Measurements from ENCODE around the gene TGFBR1.
"Not testable (repeated sequence)": the region's sequence is repeated elsewhere in the genome, so short reads cannot be mapped to it uniquely, and the experiment has no call there.

TGFBR1 gene

DNA sequence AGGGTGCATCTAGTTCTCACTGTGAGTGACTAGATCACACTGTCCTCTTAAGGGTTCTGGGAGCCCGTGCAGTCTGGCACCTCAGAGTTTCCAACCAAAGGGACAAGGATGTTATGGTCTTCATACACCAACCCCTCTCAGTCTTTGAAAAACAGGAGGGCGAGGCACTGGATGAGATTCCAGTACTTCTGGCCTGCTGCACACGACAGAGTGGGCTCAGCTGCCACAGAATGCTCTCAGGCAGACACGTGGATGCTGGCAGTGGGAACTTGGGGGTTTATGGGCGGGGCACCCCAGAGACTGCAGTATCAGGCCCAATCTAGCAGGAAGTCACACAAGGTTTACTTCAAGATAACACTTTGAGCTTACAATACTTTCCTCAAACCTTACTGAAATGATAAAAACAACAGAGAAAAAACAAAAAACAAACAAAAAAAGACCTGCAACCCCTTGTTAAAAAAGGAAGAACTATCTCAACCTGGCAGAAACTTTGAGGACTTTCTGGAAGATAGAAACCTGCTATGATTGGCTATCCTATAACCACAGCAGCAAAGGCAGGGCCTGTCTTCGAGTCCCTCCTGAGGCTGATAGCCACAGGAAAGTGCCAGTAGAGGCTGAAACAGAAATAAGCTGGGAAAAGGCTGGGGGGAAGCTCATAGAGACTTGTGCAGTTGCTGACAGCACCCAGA is 28.3 kb upstream of the TGFBR1 start:
- DNase-seq, result peak; percentile 59

DNA sequence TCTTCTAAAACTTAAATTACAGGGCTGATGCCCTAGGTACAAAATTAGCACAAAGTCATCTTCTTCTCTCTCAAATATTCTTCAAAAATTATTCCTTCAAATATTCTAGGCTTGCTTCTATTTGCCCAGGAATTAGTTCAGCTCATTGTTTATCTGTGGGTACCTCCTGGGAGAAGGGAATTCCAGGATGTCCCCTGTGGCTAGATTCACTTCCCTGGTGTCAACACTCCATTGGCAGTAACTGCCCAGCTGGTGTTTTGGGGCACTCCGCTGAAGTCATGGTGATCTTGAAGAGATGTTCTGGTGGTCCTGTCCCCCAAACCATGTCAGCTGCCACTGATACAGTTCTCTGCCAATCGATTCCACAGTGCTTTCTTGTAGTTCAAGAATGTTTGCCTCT is 26.2 kb upstream of the TGFBR1 start:
- no peak for DNase-seq

GRCh38 chr9:99079542-99079941 is 25.4 kb upstream of the TGFBR1 start:
- no peak for DNase-seq

- no peak for DNase-seq
These were observed 21.9 kb upstream of the TGFBR1 start for GRCh38 chr9:99083051-99083450.

GRCh38 chr9:99085949-99086948 is 18.7 kb upstream of the TGFBR1 start:
- DNase-seq, result no peak

GRCh38 chr9:99087462-99087861 is 17.5 kb upstream of the TGFBR1 start:
- DNase-seq, result no peak

DNA sequence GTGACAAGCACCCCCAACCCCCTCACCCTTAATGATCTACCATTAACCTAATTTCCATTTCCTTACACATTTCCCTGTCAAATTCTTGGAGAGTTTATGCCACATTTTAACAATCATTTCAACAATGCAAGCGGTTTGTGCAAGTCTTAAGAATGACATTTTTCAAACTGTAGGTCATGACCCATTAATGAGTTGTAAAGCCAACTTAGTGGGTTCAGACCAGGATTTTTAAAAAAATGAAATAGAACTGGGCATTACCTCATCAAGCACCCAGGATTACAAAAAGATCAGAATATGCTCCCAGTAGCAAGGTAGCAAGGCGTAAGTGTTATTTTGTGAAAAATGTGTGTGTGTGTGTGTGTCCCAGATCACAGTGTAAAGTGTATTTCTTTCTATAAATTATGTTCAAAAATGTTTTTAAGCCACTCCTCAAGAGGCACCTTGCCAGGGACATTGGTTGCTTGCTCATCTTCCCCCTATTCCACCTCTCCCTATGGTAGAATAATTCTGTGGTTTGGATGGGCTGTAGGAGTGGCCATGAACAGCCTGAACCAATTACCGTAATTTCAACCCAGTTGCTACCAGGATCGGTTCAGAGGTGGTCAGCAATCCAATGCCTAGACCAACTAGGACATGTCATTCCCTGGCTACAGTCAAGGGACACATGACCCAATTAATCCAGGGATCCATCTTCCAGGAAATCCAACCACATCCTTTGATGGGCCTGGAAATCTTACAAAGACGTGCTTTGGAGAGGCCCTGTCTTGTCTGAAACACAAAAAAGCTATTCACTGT is 14.4 kb upstream of the TGFBR1 start:
- no peak for DNase-seq

GRCh38 chr9:99092643-99093491 is 12.0 kb upstream of the TGFBR1 start:
- DNase-seq, result peak; percentile 57

DNA sequence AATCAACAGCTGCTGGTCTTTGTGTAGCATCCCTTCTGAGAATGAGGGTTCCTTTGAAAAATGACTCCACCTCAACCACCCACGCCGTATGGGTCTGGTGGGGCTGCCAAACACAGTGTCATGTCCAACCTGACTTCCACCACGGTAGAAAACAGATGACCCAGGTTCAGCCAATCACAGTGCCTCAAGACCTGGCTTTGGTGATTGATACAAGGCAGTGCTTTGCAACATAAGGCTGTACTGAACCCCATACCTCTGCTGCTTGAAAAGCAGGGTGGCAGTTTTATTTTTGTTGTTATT is 11.5 kb upstream of the TGFBR1 start:
- peak; percentile 59 for DNase-seq

DNA sequence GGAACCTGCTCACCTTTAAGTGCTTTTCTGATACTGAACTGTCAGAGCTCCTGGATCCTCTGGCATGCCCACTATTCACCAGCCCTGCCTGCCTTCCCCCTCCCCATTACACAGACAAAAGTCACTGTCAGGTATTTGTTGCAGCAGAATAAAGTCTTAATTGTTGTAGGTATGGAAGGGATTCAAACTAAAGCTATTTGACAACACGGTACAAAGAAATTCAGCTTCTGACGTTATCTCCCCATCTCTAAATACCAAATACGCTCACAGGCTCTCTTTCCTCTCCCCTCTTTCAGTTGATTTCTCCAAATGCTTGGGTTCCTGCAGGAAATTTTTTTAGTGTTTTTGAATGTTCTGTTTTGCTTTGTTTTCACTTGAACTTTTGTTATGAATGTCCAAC is 9.3 kb upstream of the TGFBR1 start:
- DNase-seq, result no peak

GRCh38 chr9:99096409-99096808 is 8.5 kb upstream of the TGFBR1 start:
- DNase-seq, result no peak

GRCh38 chr9:99099806-99100585 is 4.9 kb upstream of the TGFBR1 start:
- DNase-seq, result not testable (repeated sequence)

- no peak for DNase-seq
These were observed 3.6 kb upstream of the TGFBR1 start for GRCh38 chr9:99101271-99101670.

GRCh38 chr9:99101812-99102211 is 3.1 kb upstream of the TGFBR1 start:
- DNase-seq, result no peak

DNA sequence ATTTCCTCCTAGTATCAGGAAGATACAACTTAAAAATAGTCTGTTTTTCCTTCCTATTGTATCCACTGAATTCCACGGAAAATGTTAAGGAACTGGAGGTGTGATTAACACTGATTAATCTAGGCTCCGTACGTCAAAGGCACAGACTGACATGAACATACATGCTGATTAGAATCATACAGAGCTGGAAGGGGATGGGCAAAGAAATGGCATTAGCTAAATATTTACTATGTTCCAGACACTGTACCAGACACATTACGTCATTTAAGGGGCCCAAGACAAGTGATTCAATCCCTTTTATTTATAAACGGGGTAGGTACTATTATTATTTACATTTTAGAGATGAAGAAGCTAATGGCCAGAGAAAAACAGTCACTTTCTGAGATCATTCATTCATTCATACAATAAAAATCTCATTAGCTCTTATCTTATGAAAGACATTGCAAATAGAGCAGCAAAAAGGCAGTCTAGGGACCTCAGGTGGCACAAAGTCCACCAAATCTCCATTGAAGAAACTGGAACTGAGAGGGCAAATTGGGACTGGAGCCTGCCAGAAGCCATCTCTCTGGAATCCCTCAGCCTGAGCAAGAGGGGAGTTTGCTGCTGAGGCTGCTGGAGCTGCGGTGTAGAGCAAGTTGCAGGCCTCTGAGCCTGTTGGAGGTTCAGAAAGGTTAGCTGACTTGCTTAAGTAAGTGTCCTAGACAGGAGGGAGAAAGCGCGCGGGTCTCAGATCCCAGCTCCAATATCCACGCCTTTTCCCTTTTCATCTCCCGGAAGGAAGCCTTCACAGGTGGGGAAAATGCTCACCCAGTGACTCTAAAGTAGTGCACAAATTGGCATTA is 1.6 kb upstream of the TGFBR1 start:
- no peak for DNase-seq

DNA sequence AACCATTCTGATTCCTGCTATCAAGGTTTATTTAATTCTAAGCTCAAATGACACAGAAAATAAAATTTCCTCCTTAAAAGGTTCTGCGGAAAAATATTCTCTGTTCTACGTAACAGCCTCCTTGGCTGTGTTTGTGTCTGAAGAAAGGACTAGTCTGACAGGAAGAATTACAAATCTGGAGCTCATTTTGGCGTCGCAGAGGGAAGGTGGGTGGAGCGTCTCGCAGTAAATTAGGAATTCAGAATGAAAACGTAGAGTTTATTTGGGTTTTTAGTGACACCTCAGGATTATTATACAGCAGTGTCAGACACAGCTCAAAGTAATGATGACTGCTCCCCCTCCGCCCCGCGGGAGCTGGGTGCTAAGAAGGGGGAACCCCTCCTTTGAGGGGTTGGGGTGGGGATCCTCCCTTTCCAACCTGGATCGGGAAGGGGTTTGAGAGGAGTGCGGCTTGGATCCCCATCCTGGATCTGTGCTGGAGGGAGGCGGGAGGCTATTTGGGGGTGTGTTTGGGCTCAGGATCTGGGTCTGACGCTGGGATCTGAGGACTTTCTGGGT is 933 bp upstream of the TGFBR1 start:
- DNase-seq, result no peak

DNA sequence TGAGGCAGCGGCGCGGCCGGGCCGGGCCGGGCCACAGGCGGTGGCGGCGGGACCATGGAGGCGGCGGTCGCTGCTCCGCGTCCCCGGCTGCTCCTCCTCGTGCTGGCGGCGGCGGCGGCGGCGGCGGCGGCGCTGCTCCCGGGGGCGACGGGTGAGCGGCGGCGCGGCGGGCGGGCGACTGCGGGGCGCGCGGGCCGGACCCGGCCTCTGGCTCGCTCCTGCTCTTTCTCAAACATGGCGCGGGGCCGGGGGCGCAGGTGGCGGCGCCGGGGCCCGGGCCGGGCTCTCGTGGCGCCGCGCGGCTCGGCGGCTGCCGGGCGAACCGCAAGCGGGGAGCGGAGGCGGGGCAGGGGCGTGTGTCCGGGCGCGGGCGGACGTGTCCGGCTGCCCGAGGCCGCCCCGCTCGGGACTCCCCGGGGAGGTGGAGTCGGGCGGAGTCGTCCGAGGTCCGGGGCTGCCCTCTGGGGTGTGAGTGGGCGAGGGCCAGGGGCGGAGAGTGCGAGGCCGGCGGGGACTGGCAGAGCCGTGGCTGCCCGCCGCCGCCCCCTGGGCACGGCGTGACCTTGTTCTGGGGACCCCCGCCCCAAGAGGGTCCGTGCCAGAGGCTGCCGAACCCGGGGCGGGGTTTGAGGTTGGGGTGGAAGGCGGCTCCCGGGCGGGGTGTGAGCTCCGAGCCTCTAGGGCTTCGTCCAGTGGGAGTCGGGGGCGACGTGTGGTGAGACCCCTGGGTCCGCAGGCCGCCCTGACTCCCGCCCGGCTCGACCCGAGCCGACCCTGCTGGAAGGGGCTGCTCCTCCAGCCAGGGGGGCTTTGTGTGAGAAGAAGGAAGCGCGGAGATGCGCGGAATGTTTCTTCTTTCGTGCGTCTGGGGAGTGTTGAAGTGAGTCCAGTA is 485 bp downstream of the TGFBR1 start:
- DNase-seq, result peak; percentile 59

DNA sequence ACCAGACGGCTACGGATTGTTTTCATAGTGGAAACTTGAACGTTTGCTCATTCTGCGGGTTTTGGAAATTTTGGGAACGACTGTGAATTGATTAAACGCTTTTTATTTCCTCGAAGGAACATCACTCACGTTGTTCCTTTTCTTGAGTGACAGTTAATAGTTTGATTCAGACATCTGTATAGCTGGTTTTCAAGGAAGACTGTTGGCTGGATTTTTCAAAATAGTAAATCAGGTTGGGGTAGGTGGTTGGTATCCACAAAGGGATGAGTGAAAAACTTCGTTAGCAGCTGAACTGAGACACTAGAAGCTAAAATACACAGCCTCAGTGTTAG is 1.1 kb downstream of the TGFBR1 start:
- no peak for DNase-seq

DNA sequence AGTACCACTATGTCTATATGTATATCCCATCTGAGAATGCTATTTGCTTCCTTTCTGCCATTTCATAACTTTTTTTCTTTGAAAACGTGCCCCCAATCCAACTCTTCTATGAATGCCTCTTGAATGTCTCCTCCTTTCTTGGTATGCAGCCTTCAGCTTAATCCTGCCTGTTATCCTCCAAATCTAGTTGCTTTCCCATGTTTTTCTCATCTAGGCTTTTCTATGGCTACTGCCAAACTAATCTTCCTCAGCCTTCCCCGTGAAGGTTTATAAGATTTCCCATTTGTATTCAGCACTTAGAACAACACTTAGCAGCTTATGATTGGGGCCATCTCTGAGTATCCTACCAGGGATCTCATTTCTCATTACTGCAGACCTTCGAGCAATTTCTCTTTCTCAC is 2.5 kb downstream of the TGFBR1 start:
- DNase-seq, result no peak
